Measurements from ENCODE around the gene LRRC56. TPM values are rescaled to one million over a fixed set of nuclear protein-coding genes. Genes with fewer than 3 reads are reported as not detected.
A peak's percentile ranks its signal among the peaks of the same experiment; 100 is the strongest.

Gene LRRC56
- total and polyA plus RNA-seq, 9 of the 15 experiments (the other 6 are each of a cell fraction or from before 2014, with no cell fraction given): 0.03 to 4.5 (median 1.0) TPM; not detected in 1

GRCh38 chr11:536841-537621 is at the start of gene LRRC56 (continued):
- peak; percentile 68 for TF ChIP-seq RBFOX2 (IDR thresholded peaks at IDR 0.05; ENCODE audit: low read depth, low read length)
- peak; percentile 73; the same call in 1 of the 2 replicates for TF ChIP-seq ZC3H4 (CRISPR knock-in tag; IDR thresholded peaks at IDR 0.05; ENCODE audit: borderline replicate concordance)
- TF ChIP-seq CHD2 (IDR thresholded peaks at IDR 0.05; ENCODE audit: low read depth, low read length): 0 out of 2 replicates have a peak, but pooled peaks have one; percentile 7
- TF ChIP-seq TAF15 (IDR thresholded peaks at IDR 0.05; ENCODE audit: low read depth, low read length): no peak
- TF ChIP-seq CHCHD3 (CRISPR knock-in tag; IDR thresholded peaks at IDR 0.05): no peak
- TF ChIP-seq ETV1 (tag; conservative IDR thresholded peaks at IDR 0.05; ENCODE audit: low read depth): peak; percentile 75; the same call in 1 of the 2 replicates
- peak; percentile 58; the same call in 1 of the 2 replicates for TF ChIP-seq EP400 (IDR thresholded peaks at IDR 0.05)
- peak; percentile 99 for TF ChIP-seq MAX (CRISPR knock-in tag; IDR thresholded peaks at IDR 0.05)
- TF ChIP-seq L3MBTL2 (IDR thresholded peaks at IDR 0.05): peak; percentile 91
- TF ChIP-seq MTF1 (CRISPR knock-in tag; IDR thresholded peaks at IDR 0.05; ENCODE audit: borderline replicate concordance): no peak
- no peak for TF ChIP-seq TCFL5 (CRISPR knock-in tag; conservative IDR thresholded peaks at IDR 0.05)
- TF ChIP-seq ATF1 (CRISPR knock-in tag; IDR thresholded peaks at IDR 0.05): no peak
- TF ChIP-seq ATF1 (tag; IDR thresholded peaks at IDR 0.05): peak; percentile 53; the same call in 1 of the 2 replicates
- TF ChIP-seq ZBTB7A (IDR thresholded peaks at IDR 0.05; ENCODE audit: borderline replicate concordance, control insufficient read depth, low read depth, low read length): peak; percentile 20; the same call in 1 of the 2 replicates
- TF ChIP-seq SRF (CRISPR knock-in tag; IDR thresholded peaks at IDR 0.05): no peak
- peak; percentile 99 for TF ChIP-seq MNT (conservative IDR thresholded peaks at IDR 0.05)
- TF ChIP-seq ATF3 (IDR thresholded peaks at IDR 0.05): peak; percentile 35; the same call in 1 of the 2 replicates
- no peak for TF ChIP-seq ATF3 (CRISPR knock-in tag; conservative IDR thresholded peaks at IDR 0.05)
- peak; percentile 16 for TF ChIP-seq FUS (optimal IDR thresholded peaks at IDR 0.05; ENCODE audit: low read depth, low read length)
- TF ChIP-seq BRF2 (IDR thresholded peaks at IDR 0.05; ENCODE audit: borderline replicate concordance, insufficient read depth, insufficient read length): no peak
- TF ChIP-seq ARID3A (IDR thresholded peaks at IDR 0.05; ENCODE audit: borderline replicate concordance, low read depth, low read length): no peak
- no peak for TF ChIP-seq KHSRP (IDR thresholded peaks at IDR 0.05)
- peak; percentile 47 for TF ChIP-seq CREM (IDR thresholded peaks at IDR 0.05; ENCODE audit: low read depth)
